Chondrocyte (in vitro differentiated cells): Measurements from ENCODE around the gene FOXP1. TPM values are rescaled to one million over a fixed set of nuclear protein-coding genes. Genes with fewer than 3 reads are reported as not detected.

Experiments used
- DNase-seq: peaks from one replicate; pipeline ENCODE4 v3.0.0; 2021; ENCODE audit warnings: mixed read lengths, low spot score
- H3K27ac Mint-ChIP-seq: one replicate; pipeline ENCODE4 v1.8.0; 2021; ENCODE audit warnings: mild to moderate bottlenecking, moderate library complexity, mixed read lengths; ENCODE audit not compliant: unreplicated experiment
- H3K27me3 Mint-ChIP-seq: 2 replicates; pipeline ENCODE4 v1.8.0; 2021; ENCODE audit warnings: low read depth, mixed read lengths
- H3K36me3 Mint-ChIP-seq: 2 replicates; pipeline ENCODE4 v1.8.0; 2021; ENCODE audit warnings: low read depth, mixed read lengths
- H3K4me1 Mint-ChIP-seq: 2 replicates; pipeline ENCODE4 v1.8.0; 2021; ENCODE audit warnings: low read depth, mild to moderate bottlenecking, mixed read lengths
- H3K4me3 Mint-ChIP-seq: one replicate; pipeline ENCODE4 v1.8.0; 2021; ENCODE audit warnings: mild to moderate bottlenecking, moderate library complexity, mixed read lengths; ENCODE audit not compliant: unreplicated experiment
- H3K9me3 Mint-ChIP-seq: 2 replicates; pipeline ENCODE4 v1.8.0; 2021; ENCODE audit warnings: low read depth, mixed read lengths
- CTCF ChIP-seq: fragments of 200-600 bp; sonication (generic); IDR thresholded peaks from 2 replicates; pipeline ENCODE4 v1.5.0; 2021; ENCODE audit warnings: antibody characterized with exemption, mild to moderate bottlenecking, moderate library complexity
- total RNA-seq: library from RNA; stranded (reverse); gene quantifications from 3 replicates; pipeline ENCODE4 v1.2.1, GENCODE V29; 2021

The FOXP1 gene
- total RNA-seq, 1 donor from 2014 or later: 206 TPM

GRCh38 chr3:71425491-71426071 is 157.9 kb downstream of the FOXP1 start:
- no peak for DNase-seq
- no peaks in the 10 kb centered on the region for H3K9me3 Mint-ChIP-seq
- TF ChIP-seq CTCF: no peak
- no peaks in the 10 kb centered on the region for H3K27me3 Mint-ChIP-seq
- peak overlapping the region; percentile 60 for H3K27ac Mint-ChIP-seq
- peaks cover 89% of the 10 kb centered on the region for H3K4me1 Mint-ChIP-seq
- H3K36me3 Mint-ChIP-seq: peaks cover 7% of the 10 kb centered on the region
- H3K4me3 Mint-ChIP-seq: no peak overlapping the region

- Mint-ChIP-seq H3K4me1 (peaks cover 67% of the 10 kb centered on the region), H3K36me3 (peaks cover 7% of the 10 kb centered on the region), H3K27me3 (no peaks in the 10 kb centered on the region), H3K9me3 (no peaks in the 10 kb centered on the region), H3K4me3 (no peak overlapping the region), H3K27ac (peak overlapping the region; percentile 18)
- TF ChIP-seq CTCF: peak; percentile 59
- DNase-seq: no peak
Measured at GRCh38 chr3:71423151-71423906, 160.2 kb downstream of the FOXP1 start.

- peak overlapping the region; percentile 1 for H3K27ac Mint-ChIP-seq
- peaks cover 65% of the 10 kb centered on the region for H3K4me1 Mint-ChIP-seq
- H3K9me3 Mint-ChIP-seq: no peaks in the 10 kb centered on the region
- no peak overlapping the region for H3K4me3 Mint-ChIP-seq
- DNase-seq: no peak
- peaks cover 2% of the 10 kb centered on the region for H3K36me3 Mint-ChIP-seq
- H3K27me3 Mint-ChIP-seq: no peaks in the 10 kb centered on the region
- no peak for TF ChIP-seq CTCF
Measured at GRCh38 chr3:71421820-71422566, 161.5 kb downstream of the FOXP1 start.

GRCh38 chr3:71421475-71421819 is 162.1 kb downstream of the FOXP1 start:
- DNase-seq: no peak
- Mint-ChIP-seq H3K4me3 (no peak overlapping the region), H3K4me1 (peaks cover 62% of the 10 kb centered on the region), H3K9me3 (no peaks in the 10 kb centered on the region), H3K27me3 (no peaks in the 10 kb centered on the region), H3K36me3 (peaks cover 2% of the 10 kb centered on the region), H3K27ac (no peak overlapping the region)
- TF ChIP-seq CTCF: no peak

GRCh38 chr3:71419369-71419768 is 164.2 kb downstream of the FOXP1 start:
- peaks cover 55% of the 10 kb centered on the region for H3K4me1 Mint-ChIP-seq
- TF ChIP-seq CTCF: no peak
- no peak for DNase-seq
- H3K9me3 Mint-ChIP-seq: no peaks in the 10 kb centered on the region
- H3K4me3 Mint-ChIP-seq: no peak overlapping the region
- H3K36me3 Mint-ChIP-seq: no peaks in the 10 kb centered on the region
- no peak overlapping the region for H3K27ac Mint-ChIP-seq
- no peaks in the 10 kb centered on the region for H3K27me3 Mint-ChIP-seq
